Measurements from ENCODE around the gene RAPGEF3.

GRCh38 chr12:47747596-47748506 lies 10.8 kb downstream of the RAPGEF3 start:
- TF ChIP-seq, protein P1, sequence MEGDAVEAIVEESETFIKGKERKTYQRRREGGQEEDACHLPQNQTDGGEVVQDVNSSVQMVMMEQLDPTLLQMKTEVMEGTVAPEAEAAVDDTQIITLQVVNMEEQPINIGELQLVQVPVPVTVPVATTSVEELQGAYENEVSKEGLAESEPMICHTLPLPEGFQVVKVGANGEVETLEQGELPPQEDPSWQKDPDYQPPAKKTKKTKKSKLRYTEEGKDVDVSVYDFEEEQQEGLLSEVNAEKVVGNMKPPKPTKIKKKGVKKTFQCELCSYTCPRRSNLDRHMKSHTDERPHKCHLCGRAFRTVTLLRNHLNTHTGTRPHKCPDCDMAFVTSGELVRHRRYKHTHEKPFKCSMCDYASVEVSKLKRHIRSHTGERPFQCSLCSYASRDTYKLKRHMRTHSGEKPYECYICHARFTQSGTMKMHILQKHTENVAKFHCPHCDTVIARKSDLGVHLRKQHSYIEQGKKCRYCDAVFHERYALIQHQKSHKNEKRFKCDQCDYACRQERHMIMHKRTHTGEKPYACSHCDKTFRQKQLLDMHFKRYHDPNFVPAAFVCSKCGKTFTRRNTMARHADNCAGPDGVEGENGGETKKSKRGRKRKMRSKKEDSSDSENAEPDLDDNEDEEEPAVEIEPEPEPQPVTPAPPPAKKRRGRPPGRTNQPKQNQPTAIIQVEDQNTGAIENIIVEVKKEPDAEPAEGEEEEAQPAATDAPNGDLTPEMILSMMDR (conservative IDR thresholded peaks at IDR 0.05; ENCODE audit: low read length): no peak
- TF ChIP-seq EZH2phosphoT487 (IDR thresholded peaks at IDR 0.05; ENCODE audit: borderline replicate concordance): no peak
